Keratinocyte (primary cell): ENCODE measurements around the gene MIF.

Experiments
- CTCF ChIP-seq, 3 experiments: IDR thresholded peaks in 1 of 3; conservative IDR thresholded peaks in 1 of 3; optimal IDR thresholded peaks in 1 of 3; 2 replicates in 2 of 3; 3 replicates in 1 of 3; pipeline versions ENCODE3 to v1.5.1; 2011; ENCODE audit warnings: low read length in 3 of 3, mild to moderate bottlenecking in 3 of 3, moderate library complexity in 2 of 3, control low read depth in 1 of 3, inconsistent platforms in 1 of 3; ENCODE audit not compliant: insufficient read depth in 2 of 3; ENCODE audit errors: extremely low read depth in 1 of 3
- EZH2 ChIP-seq: IDR thresholded peaks from one replicate; pipeline ENCODE4 v1.6.1; 2012; ENCODE audit warnings: inconsistent platforms, mild to moderate bottlenecking, low read length, moderate library complexity

DNA sequence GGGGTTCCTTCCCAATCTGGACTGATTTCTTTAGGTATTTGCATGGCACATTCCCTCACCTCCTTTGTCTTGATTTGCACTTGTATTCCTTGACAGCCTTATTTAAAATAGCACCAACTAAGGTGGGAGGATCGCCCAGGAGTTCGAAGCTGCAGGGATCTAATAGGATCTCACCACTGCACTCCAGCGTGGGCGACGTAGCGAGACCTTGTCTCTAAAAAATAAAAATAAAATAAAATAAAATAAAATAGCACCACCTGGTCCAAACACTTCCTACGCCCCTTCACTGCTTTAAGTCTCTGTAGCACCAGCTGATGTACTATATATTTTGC lies 35.7 kb upstream of the MIF start:
- TF ChIP-seq CTCF (optimal IDR thresholded peaks at IDR 0.05 in 1 of 3, IDR thresholded peaks at IDR 0.05 in 1 of 3, conservative IDR thresholded peaks at IDR 0.05 in 1 of 3; ENCODE audit: extremely low read depth in 1 of 3, insufficient read depth in 2 of 3, low read length in 3 of 3) (no peak), EZH2 (no peak)
